HG02759 (cell line): ENCODE measurements around the gene DNAJC9.

Source experiments
- ATAC-seq: cut with Tn5 transposase; IDR thresholded peaks from one replicate; pipeline ENCODE4 v1.9.1; 2021; ENCODE audit warnings: mild to moderate bottlenecking, moderate library complexity; ENCODE audit not compliant: unreplicated experiment

DNAJC9 gene

DNA sequence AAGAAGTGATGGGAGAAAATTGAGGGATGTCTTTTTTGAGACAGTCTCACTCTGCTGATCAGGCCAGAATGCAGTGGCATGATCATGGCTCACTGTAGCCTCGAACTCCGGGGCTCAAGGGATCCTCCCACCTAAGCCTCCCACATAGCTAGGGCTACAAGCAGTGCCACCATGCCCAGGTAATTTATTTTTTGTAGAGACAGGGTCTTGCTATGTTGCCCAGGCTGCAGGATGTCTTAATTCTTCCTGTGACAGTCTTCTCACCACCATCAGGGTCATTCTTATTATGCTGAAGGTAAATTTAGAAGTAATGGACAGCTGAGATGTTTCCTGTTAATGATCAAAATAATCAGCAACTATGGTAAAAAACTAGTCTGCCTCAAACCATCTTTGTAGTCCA lies 7.1 kb downstream of the DNAJC9 start:
- no peak for ATAC-seq

DNA sequence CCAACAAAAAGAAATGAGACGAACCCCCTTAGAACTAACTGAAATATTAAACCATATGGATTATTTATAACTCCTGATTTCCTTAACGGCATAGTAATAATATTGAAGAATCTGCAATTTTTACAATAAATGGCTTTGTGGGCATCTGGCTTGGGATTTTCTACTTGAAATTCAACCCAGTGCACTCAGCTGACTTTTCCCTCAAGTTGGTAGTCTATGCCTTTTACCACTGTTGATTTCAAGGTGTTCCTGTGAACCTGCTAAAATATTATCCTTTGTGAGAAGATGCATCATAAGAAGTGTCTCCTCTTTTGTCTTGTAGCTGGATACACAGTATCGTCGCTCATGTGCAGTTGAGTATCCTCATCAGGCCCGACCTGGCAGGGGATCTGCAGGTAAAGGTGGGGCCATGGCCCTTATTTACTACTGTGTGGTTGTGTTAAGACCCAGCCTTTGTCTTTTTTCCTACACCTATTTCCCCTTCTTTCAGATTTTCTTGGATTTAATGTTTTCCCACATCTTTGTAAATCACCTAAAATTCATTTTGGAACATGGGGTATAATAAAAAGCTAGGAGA lies 8.0 kb downstream of the DNAJC9 start:
- no peak for ATAC-seq

DNA sequence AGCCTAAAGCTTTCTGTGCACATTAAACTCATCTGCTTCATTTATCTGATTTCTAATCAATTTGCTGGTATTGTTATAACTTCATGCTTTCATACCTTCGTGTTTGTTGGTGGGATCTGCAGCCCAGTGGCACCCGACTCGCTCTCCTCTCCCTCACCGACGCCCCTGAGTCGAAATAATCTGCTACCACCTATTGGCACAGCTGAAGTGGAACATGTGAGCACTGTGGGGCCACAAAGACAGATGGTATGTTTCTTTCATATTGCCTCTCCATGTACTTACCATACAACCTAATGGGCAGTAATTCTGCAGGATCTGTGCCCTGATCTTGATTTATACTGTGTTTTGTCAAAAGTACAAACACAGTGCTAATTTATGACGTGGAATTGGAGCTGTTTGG lies 12.4 kb downstream of the DNAJC9 start:
- ATAC-seq: no peak

DNA sequence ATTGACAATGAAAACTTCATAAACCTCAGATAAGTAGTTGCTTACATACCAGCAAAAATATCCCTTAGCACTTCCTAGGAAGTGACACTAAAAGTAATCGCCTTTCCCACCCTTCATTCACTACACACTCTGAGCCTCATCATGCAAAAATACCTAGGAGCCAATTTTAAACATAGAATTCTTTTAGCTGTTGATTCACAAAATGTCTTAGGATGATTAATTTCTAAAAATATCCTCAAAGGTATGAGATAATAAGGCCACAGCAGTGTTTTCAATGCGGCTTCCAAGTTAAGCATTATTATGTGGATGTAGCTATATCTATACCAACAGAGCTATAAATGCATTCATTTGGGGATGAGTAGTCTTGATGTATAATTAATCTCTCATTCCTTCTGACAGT lies 13.2 kb downstream of the DNAJC9 start:
- no peak for ATAC-seq

DNA sequence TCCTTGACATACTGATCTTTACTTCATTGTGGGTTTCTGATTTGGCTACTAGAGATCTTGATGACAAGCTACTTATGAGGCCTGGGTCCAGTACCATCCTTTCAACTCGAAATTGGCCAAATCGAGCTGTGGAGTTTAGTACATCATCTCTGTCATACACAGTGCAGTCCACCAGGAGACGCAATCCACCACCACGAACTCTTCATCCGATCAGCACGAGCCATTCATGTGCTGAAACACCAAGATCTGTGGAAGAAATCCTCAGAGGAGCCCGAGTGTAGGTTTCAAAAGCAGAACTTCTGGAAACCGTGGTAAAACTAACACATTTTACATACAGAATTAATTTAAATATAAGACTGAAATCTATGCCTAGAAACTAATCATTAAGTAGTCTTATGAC lies 14.2 kb downstream of the DNAJC9 start:
- ATAC-seq: no peak

DNA sequence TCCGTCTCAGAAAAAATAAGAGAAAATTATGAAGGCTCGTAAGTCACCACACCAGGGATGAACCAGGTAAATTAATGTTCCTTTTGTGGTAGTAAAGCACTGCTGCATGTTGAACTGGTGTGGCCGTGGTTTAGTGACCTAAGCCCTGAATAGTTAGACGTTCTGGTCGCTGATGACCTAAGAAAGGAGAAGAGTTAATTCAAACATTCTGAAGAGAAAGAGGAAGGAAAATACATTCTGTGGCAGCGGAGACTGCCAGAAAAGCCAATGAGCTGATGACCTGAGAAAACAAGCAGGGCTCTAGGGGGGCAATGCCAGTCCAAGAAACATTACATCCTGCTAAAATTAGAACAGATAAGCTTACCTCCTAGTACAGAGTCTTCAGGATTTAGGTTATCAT lies 17.5 kb downstream of the DNAJC9 start:
- ATAC-seq: no peak

GRCh38 chr10:73228247-73228646 lies 18.8 kb downstream of the DNAJC9 start:
- ATAC-seq: no peak

DNA sequence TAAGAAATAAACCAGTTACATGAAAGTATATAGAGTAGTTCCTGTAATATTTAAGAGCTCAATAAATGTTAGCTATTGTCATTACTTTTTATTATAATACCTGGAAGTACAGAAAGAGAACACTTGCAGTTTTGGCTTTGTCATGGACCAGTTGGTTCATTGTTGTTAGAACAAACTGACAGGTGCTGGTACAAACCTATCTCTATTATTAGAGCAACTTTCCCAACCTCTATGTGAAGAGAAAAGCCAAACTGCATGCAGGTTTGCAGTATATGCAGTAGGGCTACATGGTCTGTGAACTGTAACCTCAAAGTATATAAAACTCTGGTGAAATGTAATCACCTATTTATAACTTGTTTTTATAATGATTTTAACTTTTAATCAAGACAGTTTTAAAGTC lies 20.4 kb downstream of the DNAJC9 start:
- no peak for ATAC-seq

DNA sequence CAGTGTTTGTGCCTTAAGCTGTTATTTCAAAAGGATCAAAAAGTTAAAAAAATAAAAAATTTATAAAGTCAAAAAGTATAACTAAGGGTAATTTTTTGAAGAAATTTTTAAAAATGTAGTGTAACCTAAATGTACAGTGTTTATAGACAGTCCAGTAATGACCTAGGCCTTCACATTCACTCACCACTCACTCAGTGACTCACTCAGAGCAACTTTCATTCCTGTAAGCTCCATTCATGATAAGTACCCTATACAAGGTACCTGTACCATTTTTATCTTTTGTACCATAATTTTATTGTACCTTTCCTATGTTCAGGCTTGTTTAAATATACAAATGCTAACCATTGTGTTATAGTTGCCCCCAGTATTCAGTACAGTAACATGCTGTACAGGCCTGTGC lies 21.5 kb downstream of the DNAJC9 start:
- ATAC-seq: no peak

- no peak for ATAC-seq
Observed at GRCh38 chr10:73220989-73221388, 26.1 kb downstream of the DNAJC9 start.

DNA sequence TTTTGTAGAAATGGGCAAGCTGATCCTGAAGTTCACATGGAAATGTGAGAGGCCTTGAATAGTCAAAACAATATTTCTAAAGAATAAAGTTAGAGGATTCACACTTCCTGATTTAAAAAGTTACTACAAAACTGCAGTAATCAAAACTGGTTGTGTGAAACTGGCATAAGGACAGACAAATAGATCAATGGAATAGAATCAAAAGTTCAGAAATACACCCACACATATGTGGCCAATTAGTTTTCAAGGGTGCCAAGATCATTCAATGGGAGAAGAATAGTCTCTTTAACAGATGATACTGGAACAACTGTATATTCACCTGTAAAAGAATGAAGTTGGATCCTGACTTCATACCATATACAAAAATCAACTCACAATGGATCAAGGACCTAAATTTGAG lies 27.7 kb downstream of the DNAJC9 start:
- no peak for ATAC-seq

DNA sequence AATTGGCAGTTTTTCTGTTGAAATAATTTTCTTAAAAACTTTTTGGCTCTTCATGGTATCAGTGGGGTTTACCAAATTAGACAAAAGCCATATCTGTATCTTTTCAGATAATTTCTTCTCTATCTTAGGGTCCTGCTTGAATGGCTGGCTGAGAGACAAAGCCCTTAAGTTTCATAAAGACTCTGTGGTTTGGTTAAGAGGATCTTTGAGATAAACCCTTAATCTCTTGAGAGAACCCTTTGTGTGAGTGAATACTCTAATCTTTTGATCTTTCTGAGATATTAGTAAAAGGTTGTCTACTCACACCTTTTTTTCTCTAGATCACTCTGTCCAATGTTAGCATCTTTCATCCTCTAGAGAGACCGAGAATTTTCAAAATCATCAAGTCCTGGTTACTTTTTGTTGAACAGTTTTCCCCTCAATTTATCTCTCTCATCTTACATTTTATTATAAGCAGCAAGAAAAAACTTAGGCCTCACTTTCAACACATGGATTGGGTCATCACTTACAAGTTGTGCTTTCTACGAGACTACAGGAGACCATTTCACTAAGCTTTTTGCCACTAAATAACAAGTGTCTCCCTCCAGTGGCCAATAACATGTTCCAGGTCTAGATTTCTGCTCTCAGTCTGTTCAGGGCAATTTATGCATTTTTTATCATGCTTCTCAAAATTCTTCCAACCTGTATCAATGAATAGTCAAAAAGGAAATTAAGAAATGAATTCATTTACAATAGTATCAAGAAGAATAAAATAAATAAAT lies 28.4 kb downstream of the DNAJC9 start:
- ATAC-seq: no peak

GRCh38 chr10:73217628-73218027 lies 29.4 kb downstream of the DNAJC9 start:
- no peak for ATAC-seq

GRCh38 chr10:73215749-73216148 lies 31.3 kb downstream of the DNAJC9 start:
- no peak for ATAC-seq

- no peak for ATAC-seq
Observed at GRCh38 chr10:73211106-73211811, 35.8 kb downstream of the DNAJC9 start.

DNA sequence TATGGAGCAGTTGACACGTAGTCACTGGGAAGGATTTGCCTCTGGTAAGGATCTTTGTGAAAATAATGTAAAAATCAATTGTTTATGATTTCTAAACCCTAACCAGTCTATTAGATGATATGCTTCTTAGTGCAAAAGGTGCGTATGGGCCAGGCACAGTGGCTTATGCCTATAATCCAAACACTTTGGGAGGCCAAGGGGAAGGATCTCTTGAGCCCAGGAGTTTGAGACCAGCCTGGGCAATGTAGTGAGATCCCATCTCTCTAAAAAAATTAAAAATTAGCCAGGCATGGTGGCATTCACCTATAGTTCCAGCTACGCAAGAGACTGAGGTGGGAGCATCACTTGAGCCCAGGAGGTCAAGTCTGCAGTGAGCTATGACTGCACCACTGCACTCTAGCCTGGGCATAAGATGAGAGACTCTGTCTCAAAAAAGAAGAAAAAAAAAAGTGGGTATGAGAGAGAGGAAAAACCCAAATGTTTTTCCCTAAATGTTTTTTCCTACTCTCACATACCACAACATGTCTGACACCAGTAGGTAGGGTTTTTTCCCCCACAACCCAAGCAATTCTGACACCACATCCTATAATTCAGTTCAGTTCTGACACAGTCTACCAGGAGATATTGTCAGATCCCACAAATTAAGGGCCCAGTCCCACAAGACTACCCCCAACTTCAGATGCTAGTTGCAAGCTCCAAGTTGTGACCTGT lies 36.5 kb downstream of the DNAJC9 start:
- no peak for ATAC-seq

- ATAC-seq: no peak
Observed at GRCh38 chr10:73209705-73210104, 37.4 kb downstream of the DNAJC9 start.

DNA sequence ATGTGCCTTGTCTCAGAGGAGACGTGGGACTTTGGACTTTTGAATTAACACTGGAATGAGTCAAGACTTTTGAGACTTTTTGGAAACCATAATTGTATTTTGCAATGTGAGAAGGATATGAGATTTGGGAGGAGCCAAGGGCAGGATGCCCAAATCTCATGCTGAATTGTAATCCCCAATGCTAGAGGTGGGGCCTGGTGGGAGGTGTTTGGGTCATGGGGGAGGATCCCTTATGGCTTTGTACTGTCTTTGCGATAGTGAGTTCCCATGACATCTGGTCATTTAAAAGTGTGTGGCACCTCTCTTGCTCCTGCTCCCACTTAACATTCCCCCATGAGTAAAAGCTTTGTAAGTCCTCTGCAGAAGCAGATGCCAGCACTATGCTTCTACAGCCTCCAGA lies 39.2 kb downstream of the DNAJC9 start:
- no peak for ATAC-seq

GRCh38 chr10:73206385-73206784 lies 40.7 kb downstream of the DNAJC9 start:
- no peak for ATAC-seq

DNA sequence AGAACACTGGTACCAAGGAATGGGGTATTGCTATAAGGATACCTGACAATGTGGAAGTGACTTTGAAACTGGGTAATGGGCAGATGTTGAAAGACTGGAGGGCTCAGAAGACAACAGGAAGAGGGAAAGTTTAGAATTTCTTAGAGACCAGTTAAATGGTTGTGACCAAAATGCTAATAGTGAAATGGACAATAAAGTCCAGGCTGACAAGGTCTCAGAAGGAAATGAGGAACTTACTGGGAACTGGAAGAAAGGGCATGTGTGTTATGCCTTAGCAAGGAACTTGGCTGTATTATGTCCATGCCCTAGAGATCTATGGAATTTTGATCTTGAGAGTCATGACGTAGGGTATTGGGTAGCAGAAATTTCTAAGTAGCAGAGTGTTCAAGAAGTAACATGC lies 41.2 kb downstream of the DNAJC9 start:
- ATAC-seq: no peak

DNA sequence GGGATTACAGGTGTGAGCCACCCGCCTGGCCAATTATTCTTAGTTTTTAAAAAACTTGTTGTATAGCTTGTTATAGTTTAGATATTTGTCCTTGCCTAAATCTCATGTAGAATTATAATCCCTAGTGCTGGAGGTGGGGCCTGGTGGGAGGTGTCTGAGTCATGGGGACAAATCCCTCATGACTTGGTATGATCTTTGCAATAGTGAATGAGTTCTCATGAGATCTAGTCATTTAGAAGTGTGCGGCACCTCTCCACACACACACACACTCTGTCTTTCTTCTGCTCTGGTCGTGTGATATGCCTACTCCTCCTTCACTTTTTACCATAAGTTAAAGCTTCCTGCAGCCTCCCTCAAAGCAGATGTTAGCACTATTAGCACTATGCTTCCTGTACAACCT lies 42.0 kb downstream of the DNAJC9 start:
- ATAC-seq: no peak
